HEK293T (cell line): ENCODE results near the gene SLC13A4.

Experiments
- BHLHE40 ChIP-seq: fragments of 450-650 bp; IDR thresholded peaks from 2 replicates; pipeline ENCODE4 v1.6.1; 2016; ENCODE audit warnings: mild to moderate bottlenecking, moderate library complexity, borderline replicate concordance
- ELF4 ChIP-seq: fragments of 450-650 bp; IDR thresholded peaks from 2 replicates; pipeline ENCODE4 v1.6.1; 2017; ENCODE audit warnings: antibody characterized with exemption
- FOXA1 ChIP-seq: fragments of 450-650 bp; IDR thresholded peaks from 2 replicates; pipeline ENCODE4 v1.6.1; 2016; ENCODE audit warnings: mild to moderate bottlenecking
- FOXK2 ChIP-seq: fragments of 450-650 bp; IDR thresholded peaks from 2 replicates; pipeline ENCODE4 v1.6.1; 2016; ENCODE audit warnings: mild to moderate bottlenecking
- HDGF ChIP-seq: fragments of 450-650 bp; IDR thresholded peaks from 2 replicates; pipeline ENCODE4 v1.6.1; 2017; ENCODE audit warnings: antibody characterized with exemption, borderline replicate concordance
- L3MBTL2 ChIP-seq: fragments of 450-650 bp; conservative IDR thresholded peaks from 2 replicates; pipeline ENCODE4 v1.6.1; 2016; ENCODE audit warnings: mild to moderate bottlenecking
- SP1 ChIP-seq: fragments of 450-650 bp; IDR thresholded peaks from 2 replicates; pipeline ENCODE4 v1.6.1; 2017
- SUZ12 ChIP-seq: fragments of 450-650 bp; IDR thresholded peaks from 2 replicates; pipeline ENCODE4 v1.6.1; 2016; ENCODE audit warnings: mild to moderate bottlenecking
- TARDBP ChIP-seq: fragments of 450-650 bp; IDR thresholded peaks from 2 replicates; pipeline ENCODE4 v1.6.1; 2016
- TF ChIP-seq, protein P1 (sequence below): fragments of 450-650 bp; IDR thresholded peaks from 2 replicates; pipeline ENCODE4 v1.6.1; 2016

GRCh38 chr7:135714534-135715009 lies 13.4 kb downstream of the SLC13A4 start:
- TF ChIP-seq FOXA1 (no peak), ELF4 (no peak), SUZ12 (no peak), BHLHE40 (no peak), FOXK2 (no peak), SP1 (no peak), L3MBTL2 (peak; percentile 45; the same call in 1 of the 2 replicates), TARDBP (no peak), HDGF (no peak)
- TF ChIP-seq, protein P1, sequence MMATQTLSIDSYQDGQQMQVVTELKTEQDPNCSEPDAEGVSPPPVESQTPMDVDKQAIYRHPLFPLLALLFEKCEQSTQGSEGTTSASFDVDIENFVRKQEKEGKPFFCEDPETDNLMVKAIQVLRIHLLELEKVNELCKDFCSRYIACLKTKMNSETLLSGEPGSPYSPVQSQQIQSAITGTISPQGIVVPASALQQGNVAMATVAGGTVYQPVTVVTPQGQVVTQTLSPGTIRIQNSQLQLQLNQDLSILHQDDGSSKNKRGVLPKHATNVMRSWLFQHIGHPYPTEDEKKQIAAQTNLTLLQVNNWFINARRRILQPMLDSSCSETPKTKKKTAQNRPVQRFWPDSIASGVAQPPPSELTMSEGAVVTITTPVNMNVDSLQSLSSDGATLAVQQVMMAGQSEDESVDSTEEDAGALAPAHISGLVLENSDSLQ, result peak; percentile 96
